Neutrophil (primary cell): Measurements from ENCODE around the gene JARID2.
"Not testable (repeated sequence)": the region's sequence is repeated elsewhere in the genome, so short reads cannot be mapped to it uniquely, and the experiment has no call there.

ENCODE experiments used
- H3K27ac ChIP-seq: fragments of 200-600 bp; sonication (generic); 2 replicates; pipeline ENCODE4 v1.5.1; 2016; ENCODE audit warnings: mild to moderate bottlenecking, moderate library complexity
- H3K27me3 ChIP-seq: fragments of 200-600 bp; sonication (generic); 2 replicates; pipeline ENCODE4 v1.6.0; 2016; ENCODE audit warnings: mild to moderate bottlenecking
- H3K36me3 ChIP-seq: fragments of 200-600 bp; sonication (generic); 2 replicates; pipeline ENCODE4 v1.5.1; 2017
- H3K4me1 ChIP-seq, 2 experiments: fragments of 200-600 bp in 1 of 2; sonication (generic) in 1 of 2; 1 replicate in 1 of 2; 2 replicates in 1 of 2; pipeline versions ENCODE4 v1.5.1 to v1.6.1; 2013 to 2016; ENCODE audit warnings: low read depth in 1 of 2, low read length in 1 of 2, mild to moderate bottlenecking in 1 of 2, moderate library complexity in 1 of 2; ENCODE audit not compliant: control insufficient read depth in 1 of 2, insufficient read depth in 1 of 2
- H3K4me3 ChIP-seq, 2 experiments: fragments of 200-600 bp in 1 of 2; sonication (generic) in 1 of 2; 1 replicate in 1 of 2; 2 replicates in 1 of 2; pipeline ENCODE4 v1.5.1; 2013 to 2016; ENCODE audit warnings: low read depth in 1 of 2, low read length in 1 of 2, mild to moderate bottlenecking in 1 of 2, moderate library complexity in 1 of 2
- H3K9me3 ChIP-seq: fragments of 200-600 bp; sonication (generic); 2 replicates; pipeline ENCODE4 v1.5.1; 2016
- CTCF ChIP-seq: fragments of 200-600 bp; sonication (generic); IDR thresholded peaks from 2 replicates; pipeline ENCODE4 v1.5.1; 2016; ENCODE audit warnings: antibody characterized with exemption

JARID2 gene

DNA sequence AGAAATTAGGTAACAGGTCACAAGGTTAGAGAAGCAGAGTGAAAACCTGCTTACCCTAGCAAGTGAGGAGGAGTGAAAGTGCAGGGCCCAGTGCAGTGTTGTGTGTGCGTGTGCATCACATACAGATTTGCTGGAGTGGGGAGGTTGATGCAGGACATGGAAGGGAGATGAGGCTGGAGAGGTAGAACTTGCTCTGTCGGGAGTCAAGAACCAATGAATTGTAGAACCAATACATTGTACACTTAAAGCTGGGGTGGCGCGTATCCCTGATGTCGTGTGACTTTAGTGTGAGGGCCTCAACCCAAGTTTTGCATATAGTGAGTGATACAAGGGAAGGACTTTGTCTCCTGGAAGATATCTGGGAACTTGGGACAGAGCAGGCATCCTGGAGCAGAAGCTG, 48.6 kb downstream of the JARID2 start:
- TF ChIP-seq CTCF = no peak
- Histone ChIP-seq H3K4me1 (peaks cover 36 to 49% of the 10 kb centered on the region in 2 experiments), H3K27ac (no peak overlapping the region), H3K9me3 (no peaks in the 10 kb centered on the region), H3K4me3 (no peak overlapping the region), H3K27me3 (no peaks in the 10 kb centered on the region), H3K36me3 (no peaks in the 10 kb centered on the region)

GRCh38 chr6:15296249-15296648, 50.4 kb downstream of the JARID2 start:
- Histone ChIP-seq H3K4me1 (peaks cover 42 to 52% of the 10 kb centered on the region in 2 experiments), H3K9me3 (no peaks in the 10 kb centered on the region), H3K27ac (peak overlapping the region; percentile 68)

DNA sequence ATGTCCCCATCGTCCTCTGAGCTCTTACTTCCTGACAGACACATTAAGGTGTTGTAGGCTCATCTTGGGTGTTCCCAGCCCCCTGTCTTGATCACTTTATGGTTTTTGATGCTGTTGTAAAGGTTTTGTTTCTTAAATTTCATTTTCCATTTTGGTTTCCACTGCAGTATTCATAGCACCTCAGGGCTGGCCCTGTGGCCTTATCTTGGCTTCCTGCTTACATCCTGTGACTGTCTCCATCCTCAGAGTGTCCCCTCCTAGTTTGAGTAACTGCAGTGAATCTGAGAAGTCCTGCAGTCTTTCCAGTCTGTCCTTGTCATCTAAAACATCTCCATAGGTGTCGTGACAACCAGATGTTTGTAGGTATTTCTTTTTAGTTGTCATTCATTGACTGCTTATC, 50.9 kb downstream of the JARID2 start:
- no peaks in the 10 kb centered on the region for H3K27me3 ChIP-seq
- H3K27ac ChIP-seq = peak overlapping the region; percentile 68
- peaks cover 42 to 49% of the 10 kb centered on the region in 2 experiments for H3K4me1 ChIP-seq

More at GRCh38 chr6:15296249-15296648, 50.4 kb downstream of the JARID2 start:
- H3K36me3 ChIP-seq = no peaks in the 10 kb centered on the region
- no peaks in the 10 kb centered on the region for H3K27me3 ChIP-seq
- no peak for TF ChIP-seq CTCF
- no peak overlapping the region for H3K4me3 ChIP-seq

DNA sequence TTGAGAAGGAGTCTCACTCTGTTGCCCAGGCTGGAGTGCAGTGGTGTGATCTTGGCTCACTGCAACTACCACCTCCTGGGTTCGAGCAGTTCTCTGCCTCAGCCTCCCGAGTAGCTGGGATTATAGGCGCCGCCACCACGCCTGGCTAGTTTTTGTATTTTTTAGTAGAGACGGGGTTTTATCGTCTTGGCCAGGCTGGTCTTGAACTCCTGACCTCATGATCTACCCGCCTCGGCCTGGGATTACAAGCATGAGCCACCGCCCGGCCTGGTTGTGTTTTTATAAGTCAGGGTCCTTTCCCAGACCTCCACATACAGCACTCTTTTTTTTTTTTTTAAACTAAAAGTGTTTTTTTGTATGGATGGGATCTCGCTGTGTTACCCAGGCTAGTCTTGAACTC, 51.3 kb downstream of the JARID2 start:
- not testable (repeated sequence) for H3K4me3 ChIP-seq, H3K36me3 ChIP-seq, H3K9me3 ChIP-seq, H3K27me3 ChIP-seq
- Histone ChIP-seq H3K27ac (peak overlapping the region; percentile 68), H3K4me1 (peaks cover 42 to 49% of the 10 kb centered on the region in 2 experiments)

More for the DNA sequence above, 50.9 kb downstream of the JARID2 start:
- Histone ChIP-seq H3K4me3 (no peak overlapping the region), H3K36me3 (no peaks in the 10 kb centered on the region), H3K9me3 (no peaks in the 10 kb centered on the region)
- no peak for TF ChIP-seq CTCF

- H3K27me3 ChIP-seq = no peaks in the 10 kb centered on the region
- TF ChIP-seq CTCF = no peak
- peak overlapping the region; percentile 68 for H3K27ac ChIP-seq
- peaks cover 42 to 46% of the 10 kb centered on the region in 2 experiments for H3K4me1 ChIP-seq
- no peaks in the 10 kb centered on the region for H3K36me3 ChIP-seq
- H3K9me3 ChIP-seq = no peaks in the 10 kb centered on the region
- H3K4me3 ChIP-seq = no peak overlapping the region
Observed at GRCh38 chr6:15297895-15298590, 52.2 kb downstream of the JARID2 start.

GRCh38 chr6:15299430-15300131, 53.7 kb downstream of the JARID2 start:
- H3K27ac ChIP-seq = peak overlapping the region; percentile 68

More at GRCh38 chr6:15299430-15300131, 53.7 kb downstream of the JARID2 start:
- Histone ChIP-seq H3K4me1 (peaks cover 39 to 49% of the 10 kb centered on the region in 2 experiments), H3K4me3 (no peak overlapping the region), H3K9me3 (no peaks in the 10 kb centered on the region), H3K27me3 (no peaks in the 10 kb centered on the region), H3K36me3 (no peaks in the 10 kb centered on the region)
- no peak for TF ChIP-seq CTCF
